HG03060 (cell line): ENCODE results near the gene AIRE.

ENCODE experiments used
- ATAC-seq: cut with Tn5 transposase; IDR thresholded peaks from one replicate; pipeline ENCODE4 v1.9.1; 2021; ENCODE audit warnings: low read depth, moderate number of reproducible peaks; ENCODE audit not compliant: unreplicated experiment

Gene AIRE

DNA sequence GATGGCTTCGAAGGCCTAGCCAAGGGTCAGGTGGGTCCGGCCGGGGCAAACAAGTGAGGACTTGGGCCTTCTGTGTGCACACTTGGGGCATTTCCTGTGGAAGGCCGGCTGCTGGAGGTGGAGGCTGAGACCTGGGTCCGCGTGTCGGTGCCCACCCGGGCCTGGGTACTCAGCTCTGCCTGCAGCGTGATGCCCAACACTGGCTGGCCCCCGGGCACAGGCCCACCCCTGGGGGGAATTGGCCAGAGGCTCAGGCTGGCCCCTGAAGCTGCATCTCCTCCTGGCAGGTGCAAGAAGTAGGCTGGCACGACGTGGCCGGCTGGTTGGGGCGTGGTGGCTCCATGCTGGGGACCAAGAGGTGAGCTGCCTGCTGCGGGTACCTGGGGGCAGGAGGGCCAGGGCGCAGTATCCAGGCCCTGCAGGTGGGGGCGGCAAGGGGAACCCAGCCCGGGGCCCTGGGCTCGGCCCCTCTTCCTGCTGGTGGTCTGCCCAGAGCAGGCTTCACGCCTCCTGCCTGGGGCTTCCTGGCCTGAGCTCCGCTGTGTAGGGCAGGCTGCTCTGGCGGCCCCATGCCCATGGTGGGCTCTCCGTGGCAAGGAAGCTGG is 36.3 kb downstream of the AIRE start:
- no peak for ATAC-seq

DNA sequence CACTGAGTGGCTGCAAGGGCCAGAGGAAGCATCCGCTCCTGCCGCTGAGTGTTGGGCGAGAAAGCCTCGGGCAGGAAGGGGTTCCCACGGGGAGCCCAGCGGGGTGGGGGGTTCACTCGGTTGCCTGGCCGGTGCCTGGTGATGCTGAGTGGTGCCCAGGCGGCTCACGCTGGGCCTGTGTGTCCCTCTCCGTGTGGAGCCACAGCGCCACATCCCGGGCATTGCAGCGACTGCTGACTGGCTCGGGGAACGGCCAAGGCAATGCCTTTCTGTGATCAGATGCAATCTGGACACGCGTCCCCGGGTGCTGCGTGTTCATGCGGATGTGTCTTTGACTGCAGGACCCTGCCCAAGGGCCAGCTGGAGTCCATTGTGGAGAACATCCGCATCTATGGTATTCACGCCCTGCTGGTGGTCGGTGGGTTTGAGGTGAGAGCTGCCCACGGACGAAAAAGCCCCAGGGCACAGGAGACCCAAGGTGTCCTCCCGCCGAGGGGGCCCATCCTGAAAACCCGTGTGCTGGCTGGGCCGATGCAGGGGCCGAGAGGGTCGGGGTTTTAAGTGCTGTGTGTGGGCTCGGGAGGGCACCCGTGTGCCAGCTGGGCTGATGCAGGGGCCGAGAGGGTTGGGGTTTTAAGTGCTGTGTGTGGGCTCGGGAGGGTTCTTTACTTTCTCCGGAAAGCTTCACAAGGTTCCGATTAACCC is 37.1 kb downstream of the AIRE start:
- ATAC-seq: no peak

DNA sequence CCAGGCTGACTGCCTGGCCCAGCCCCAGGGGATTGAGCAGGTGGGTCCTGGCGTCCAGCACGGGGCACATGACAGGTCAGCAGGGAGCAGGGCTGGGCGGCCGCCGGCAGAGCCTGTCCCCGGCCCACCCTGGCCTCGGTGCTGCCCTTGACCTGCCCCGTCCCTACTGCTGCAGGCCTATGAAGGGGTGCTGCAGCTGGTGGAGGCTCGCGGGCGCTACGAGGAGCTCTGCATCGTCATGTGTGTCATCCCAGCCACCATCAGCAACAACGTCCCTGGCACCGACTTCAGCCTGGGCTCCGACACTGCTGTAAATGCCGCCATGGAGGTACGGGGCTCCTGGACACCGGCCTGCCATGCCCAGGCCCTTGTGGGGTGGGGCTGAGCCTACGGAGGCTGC is 37.9 kb downstream of the AIRE start:
- ATAC-seq: no peak

DNA sequence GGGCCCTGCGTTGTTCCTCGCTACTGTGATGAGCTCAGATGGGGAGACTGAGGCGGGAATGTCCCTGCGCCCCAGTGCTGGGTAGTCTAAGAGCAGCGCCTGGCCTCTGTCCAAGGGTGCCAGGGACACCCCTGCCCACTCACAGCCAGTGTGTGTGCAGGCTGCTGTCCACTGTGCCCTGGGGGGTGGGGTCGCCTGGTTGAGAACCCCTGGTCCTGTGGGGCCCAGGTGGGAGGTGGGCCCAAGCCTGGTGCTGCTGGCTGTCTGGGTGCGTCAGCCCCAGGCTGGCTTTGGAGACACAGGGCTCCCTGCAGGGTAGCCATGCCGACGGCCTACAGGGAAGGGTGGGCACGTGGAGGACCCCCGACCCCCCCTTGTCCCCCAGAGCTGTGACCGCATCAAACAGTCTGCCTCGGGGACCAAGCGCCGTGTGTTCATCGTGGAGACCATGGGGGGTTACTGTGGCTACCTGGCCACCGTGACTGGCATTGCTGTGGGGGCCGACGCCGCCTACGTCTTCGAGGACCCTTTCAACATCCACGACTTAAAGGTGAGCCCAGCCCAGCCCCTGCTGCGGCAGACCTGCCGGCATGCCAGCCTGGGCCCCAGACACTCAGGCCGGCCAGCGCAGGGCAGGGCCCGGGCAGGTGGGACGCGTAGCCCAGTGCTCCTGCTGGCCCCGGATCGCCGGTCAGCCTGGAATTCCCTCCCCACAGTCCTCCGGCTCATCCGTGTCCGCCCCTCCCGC is 38.6 kb downstream of the AIRE start:
- no peak for ATAC-seq

DNA sequence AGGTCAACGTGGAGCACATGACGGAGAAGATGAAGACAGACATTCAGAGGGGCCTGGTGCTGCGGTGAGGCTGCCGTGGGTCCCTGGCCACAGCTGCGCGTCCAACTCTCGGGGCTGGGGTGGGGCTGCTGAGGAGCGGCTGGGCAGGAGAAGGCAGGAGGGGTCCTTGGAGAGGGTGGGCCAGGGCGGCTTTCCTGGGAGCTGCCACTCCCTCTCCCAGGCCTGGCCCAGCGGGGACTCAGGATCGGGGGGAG is 39.1 kb downstream of the AIRE start:
- no peak for ATAC-seq

DNA sequence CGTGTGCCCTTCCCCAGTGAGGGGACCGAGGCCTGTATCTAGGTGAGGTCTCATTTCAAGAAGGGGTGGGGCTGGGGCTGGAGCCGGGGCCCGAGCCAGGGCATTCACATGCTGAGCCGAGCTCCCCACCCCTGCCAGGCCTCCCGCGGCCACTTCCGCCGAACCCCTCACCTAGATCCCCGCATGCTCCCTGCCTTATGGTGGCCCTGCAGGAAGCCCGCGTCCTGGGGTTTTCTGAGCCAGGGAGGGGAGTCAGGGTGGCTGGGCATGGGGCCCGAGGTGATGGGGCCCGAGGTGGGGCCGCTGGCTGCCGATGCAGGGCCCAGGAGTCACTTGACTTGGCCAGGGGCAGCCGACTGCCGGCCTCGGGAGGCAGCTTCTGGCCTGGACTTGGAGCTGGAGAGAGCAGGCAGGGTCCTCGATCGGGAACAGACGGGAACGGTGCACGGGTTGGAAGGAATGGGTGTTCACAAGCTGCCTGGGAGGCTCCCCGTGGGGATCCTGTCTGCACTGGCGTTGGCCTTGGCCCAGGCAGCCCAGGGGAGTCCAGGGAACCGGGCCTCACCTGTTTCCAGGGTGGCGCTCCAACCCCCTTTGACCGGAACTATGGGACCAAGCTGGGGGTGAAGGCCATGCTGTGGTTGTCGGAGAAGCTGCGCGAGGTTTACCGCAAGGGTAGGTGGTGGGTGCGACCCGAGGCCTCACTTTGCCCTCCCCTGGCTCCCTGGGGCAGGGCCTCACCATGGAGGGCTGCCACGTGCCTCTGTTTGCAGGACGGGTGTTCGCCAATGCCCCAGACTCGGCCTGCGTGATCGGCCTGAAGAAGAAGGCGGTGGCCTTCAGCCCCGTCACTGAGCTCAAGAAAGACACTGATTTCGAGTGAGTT is 40.0 kb downstream of the AIRE start:
- ATAC-seq: no peak

DNA sequence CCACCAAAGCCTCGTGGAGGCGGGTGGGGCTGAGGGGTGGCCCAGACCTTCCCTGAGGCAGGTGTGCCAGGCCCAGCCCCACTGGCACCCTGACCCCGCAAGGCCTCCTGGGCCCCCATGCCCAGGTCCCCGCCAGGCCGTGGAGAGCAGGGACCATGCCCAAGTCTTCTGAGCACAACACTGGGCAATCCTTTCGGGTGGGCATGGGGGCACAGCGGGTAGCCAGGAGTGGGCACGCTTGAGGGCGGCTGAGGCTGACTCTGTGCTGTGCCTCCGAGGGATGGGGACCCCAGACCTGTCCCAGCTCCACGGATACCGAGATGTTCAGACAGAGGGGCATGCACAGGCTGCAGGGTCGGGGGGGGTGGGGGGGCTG is 40.6 kb downstream of the AIRE start:
- no peak for ATAC-seq

DNA sequence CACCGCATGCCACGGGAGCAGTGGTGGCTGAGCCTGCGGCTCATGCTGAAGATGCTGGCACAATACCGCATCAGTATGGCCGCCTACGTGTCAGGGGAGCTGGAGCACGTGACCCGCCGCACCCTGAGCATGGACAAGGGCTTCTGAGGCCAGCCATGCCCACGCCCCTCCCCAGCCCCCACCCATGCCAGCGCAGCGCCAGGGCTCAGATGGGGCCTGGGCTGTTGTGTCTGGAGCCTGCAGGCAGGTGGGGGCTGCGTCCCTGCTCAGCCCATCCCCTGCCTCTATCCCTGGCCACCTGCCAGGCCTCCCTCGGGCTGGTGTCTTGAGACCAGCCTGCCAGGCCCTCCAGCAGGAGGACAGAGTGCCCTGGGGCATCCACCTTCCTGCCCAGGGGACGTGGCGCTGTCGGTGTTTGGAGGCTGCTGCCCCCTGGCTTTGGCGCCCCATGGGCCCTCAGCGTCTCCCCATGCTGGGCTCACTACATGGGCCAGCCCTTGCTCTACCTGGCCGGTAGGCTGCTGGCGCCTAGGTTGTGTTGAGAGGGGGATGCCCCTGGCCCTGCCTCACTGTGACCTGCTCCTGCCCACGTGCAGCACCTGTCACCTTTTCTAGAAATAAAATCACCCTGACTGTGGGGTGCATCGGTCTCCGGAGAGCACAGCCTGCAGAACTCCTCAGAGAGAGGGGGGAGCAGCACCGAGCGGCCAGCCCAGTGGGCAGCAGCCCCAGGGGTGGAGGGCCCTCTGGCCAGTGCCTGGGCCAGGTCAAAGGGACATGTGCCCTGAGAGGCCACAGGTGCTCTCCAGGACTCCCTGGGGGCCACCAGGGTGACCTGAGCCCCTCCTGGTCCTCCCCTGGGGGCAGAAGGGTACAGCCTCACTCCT is 41.3 kb downstream of the AIRE start:
- ATAC-seq: no peak

DNA sequence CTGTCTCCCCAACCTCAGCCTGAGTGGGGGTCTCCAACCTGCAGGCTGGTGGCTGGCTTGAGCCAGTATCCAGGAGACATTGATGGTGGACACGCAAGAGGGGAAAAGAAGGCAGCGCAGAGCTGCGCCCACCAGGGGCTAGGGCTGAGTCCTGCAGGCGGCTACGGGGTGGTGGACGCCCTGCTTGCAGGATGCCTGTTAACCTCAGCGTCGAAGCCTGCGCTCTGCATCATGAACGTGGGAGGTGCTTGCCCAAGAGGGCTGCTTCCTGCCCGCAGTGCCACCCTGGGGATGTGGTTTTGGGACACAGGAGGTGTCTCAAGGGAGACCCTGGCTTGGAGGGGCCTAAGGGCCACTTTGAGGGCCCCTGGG is 41.9 kb downstream of the AIRE start:
- no peak for ATAC-seq

DNA sequence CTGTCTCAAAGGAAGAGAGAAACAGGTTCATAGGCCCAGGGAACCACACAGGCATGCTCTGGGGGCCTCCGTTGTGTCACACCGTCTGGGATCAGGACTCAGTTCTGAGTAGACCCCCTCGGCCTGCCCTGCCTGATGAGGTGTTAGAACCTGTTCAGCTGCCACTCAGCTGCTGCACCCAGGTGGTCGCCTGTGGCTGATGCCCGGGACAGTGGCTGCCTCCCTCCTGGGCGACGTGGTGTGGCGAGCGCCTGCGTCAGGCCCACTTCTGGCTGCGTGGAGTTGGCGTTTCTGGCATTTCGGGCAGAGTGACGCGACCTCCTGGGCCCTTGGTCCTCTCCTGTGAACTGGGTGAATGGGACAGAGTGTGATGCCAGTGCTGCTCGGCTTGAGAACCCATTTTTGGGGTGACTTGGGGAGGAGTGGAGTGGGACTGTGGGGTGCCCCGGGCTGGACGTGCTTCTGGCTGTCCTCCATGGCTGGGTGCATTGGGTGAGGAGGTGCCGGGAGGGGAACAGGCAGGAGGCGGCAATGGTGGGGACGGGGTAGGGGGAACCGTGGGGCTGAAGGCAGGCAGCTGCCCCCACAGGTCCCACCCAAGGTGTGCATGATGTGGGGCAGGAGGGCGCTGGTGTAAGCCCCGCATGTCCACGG is 42.7 kb downstream of the AIRE start:
- ATAC-seq: no peak

DNA sequence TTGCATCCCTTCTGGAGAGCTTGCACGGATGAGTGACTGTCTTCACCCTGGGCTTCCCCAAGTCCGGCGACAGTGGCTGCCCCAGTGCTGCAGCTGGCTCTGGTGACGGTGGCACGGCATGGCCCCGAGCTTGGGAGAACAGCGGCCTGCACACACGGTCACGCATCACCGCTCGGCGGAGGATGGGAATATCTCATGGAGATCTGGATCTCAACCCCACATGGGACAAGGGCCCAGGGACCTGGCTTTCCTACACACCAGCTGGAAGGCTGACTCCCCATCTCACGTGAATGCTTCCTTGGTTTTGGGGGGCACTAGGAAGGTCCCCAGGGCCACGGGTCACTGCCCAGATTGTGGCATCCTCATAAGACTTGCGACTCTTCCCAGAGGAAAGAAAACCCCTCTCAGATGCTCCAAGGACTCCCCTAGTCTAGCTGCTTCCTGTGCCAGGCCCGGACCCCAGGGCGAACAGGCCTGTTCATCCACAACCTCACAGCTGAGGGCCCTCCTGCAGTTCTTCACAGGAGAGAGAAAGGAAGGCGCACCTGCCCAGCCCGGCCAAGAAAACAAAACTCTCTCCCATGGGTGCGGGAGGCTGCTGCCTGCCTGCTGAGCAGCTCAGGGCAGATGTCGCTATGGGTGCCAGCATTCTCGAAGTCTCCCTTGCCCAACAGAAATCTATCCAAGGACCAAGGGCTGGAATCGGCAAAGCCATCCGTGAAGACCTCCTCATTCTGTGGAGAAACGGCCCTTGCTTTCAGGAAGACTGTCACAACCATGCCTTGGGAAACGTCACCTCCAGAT is 43.6 kb downstream of the AIRE start:
- ATAC-seq: no peak

DNA sequence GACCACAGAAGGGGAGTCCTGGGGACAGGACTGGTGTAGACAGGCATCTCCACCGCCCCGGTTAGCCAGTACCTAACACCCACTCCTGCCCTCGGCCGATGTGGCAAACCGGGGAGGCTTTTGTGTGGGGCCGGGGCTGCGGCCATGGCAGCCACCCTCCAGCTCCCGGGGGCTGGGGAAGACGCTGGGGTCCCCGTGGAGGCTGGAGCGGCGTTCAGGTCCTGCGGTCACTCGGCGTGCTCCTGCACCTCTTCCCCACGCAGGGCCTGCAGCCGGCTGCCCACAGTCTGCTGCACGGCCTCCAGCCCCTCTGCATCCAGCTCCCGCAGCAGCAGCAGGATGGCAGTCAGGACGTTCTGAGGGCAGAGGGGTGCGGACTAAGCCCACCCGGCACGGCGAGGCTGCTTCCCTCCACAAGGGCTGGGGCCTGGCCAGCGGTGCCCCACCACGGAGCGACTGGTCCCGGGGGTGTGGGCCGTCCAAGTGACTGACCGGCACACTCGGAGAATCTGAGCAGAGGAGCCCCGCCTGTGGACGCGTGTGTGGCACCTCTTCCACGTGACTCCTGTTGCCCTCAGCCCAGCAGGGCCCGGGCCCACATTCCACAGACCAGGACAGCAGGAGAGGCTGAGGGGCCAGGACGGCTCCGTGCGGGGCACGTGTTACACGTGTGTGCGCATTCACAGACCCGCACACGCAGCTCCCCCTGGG is 44.5 kb downstream of the AIRE start:
- ATAC-seq: no peak

DNA sequence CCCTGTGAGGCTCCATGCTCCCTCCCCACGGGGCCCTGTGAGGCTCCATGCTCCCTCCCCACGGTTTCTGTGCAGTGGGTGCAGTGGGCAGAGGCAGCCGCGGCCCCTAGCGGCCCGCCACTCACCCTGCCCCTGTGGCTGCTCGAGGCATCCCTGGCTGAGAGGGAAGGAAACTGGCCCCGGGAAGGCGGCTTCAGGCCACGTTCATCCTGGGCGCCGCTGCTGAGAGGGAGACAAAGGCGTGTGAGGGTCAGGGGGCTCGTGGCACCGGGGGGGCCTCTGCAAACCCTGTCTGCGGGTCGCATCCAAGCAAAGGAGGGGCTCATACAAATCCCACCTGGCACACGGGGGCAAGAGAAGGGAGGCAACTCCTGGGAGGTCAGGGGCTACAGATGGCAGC is 45.0 kb downstream of the AIRE start:
- no peak for ATAC-seq

DNA sequence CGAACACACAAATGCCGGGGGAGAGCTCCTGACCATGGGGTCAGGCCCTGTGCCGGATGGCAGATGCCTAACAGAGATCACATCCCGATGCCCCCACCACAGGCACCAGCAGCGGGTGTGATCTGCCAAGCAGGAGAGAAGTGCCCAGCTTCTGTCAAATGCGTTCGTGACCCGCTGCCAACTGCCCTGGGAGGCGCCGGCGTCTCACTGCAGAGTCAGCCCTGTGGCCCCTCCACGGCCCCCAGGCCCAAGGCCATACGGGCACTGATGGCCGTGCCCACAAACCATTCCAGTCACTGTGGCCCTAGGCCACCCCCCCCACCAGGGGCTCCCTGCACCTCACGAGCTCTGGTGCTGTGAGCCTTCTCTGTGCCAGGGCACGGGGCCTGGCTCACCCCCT is 45.5 kb downstream of the AIRE start:
- ATAC-seq: no peak

DNA sequence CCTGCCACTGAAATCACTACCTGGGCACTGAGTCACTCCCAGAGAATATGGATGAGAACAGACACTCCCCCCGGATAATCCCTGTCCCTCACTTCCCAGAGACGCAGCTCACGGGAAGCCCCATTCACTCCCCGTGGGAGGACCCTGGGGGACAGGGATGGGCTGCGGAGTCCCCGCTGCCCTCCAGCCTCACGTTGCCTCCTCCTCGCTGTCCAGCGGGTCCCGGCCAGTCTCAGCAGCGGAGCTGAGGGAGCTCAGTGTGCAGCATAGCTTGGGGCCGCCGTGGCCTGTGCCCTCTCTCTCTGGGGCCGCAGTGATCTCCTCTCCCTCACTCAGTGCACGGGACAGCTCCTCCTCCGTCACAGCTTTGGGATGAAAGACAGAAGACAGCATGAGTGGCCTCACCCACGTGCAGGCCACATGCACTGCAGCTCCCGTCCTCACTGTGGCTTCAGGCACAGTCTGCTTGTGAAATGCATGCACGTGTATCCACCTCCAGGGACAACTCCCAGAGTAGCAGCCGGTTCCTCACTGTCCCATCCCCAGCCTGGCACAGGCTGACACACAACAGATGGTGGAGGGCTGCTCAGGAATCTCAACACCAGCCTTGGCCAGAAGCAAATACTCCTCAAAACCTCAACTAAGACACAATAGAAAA is 46.1 kb downstream of the AIRE start:
- no peak for ATAC-seq

DNA sequence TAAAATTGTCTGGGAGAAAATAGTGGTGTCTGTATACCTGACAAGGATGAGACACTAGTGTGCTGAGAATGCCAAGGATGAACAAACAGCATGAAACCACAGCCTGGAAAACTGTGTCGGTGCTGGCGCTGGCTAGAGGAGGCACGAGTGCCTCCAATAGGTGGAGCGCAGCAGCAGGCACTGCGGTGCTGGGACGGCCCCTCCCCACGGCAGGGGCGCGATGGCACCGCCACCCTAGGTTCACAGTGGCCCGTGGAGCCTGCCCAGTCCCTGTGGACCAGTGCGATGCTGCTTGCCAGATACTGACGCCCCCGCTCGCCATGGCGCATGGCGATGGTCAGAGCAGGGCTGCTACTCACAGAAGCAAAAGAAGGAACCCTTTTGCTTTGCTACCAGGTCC is 46.7 kb downstream of the AIRE start:
- ATAC-seq: no peak

DNA sequence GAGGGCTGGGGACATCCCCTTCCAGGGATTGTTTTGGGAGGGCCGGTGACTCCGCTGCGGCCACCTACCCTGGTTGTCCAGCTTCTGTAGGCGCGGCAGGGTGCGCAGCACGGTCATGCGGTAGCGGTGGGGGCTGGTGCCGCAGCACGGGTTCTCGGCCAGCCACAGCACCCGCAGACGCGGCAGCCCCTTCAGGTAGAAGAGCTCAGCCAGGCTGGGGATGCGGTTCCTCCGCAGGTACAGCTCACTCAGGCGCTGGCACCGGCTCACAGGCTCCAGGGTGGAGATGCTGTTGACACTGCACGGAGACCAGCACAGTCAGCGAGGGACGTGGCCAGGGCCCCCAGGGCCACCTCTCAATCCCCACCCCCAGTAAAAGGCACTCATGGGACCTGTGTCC is 47.3 kb downstream of the AIRE start:
- ATAC-seq: no peak
